Keratinocyte (primary cell): ENCODE data around the gene NDUFS6. TPM values are rescaled to one million over a fixed set of nuclear protein-coding genes. Genes with fewer than 3 reads are reported as not detected.

Source experiments
- DNase-seq: peaks from one replicate; pipeline ENCODE4 v3.0.0-alpha.2; 2011; ENCODE audit warnings: low read depth, missing footprints, low spot score
- FAIRE-seq: peaks from 2 replicates; lab custom pipeline; 2011; peaks lifted over from hg19 to GRCh38; lab: Jason Lieb, UNC
- H2AFZ ChIP-seq: 2 replicates; pipeline ENCODE4 v1.6.0; 2012; ENCODE audit warnings: low read length, control low read depth, inconsistent platforms; ENCODE audit not compliant: control insufficient read depth
- H3K27ac ChIP-seq: 2 replicates; pipeline ENCODE4 v1.5.1; 2011; ENCODE audit warnings: low read length; ENCODE audit not compliant: control insufficient read depth, insufficient read depth
- H3K27me3 ChIP-seq: 3 replicates; pipeline ENCODE4 v1.6.0; 2011; ENCODE audit warnings: low read length; ENCODE audit not compliant: control insufficient read depth, insufficient read depth; ENCODE audit errors: extremely low read depth
- H3K36me3 ChIP-seq, 2 experiments: 2 replicates in 1 of 2; 3 replicates in 1 of 2; pipeline ENCODE4 v1.5.1; 2011; ENCODE audit warnings: low read length in 2 of 2, mild to moderate bottlenecking in 1 of 2; ENCODE audit not compliant: control insufficient read depth in 2 of 2, insufficient read depth in 2 of 2; ENCODE audit errors: extremely low read depth in 1 of 2
- H3K4me1 ChIP-seq: 3 replicates; pipeline ENCODE4 v1.5.1; 2011; ENCODE audit warnings: low read length; ENCODE audit not compliant: control insufficient read depth, insufficient read depth; ENCODE audit errors: extremely low read depth
- H3K4me2 ChIP-seq: 3 replicates; pipeline ENCODE4 v1.6.0; 2011; ENCODE audit warnings: low read depth, low read length; ENCODE audit not compliant: control insufficient read depth, insufficient read depth; ENCODE audit errors: extremely low read depth
- H3K4me3 ChIP-seq, 3 experiments: fragments of 200-600 bp in 1 of 3; sonication (generic) in 1 of 3; 2 replicates in 2 of 3; 3 replicates in 1 of 3; pipeline ENCODE4 v1.5.1; 2011 to 2016; ENCODE audit warnings: low read length in 3 of 3, mild to moderate bottlenecking in 3 of 3, control low read depth in 2 of 3, inconsistent platforms in 1 of 3, low read depth in 1 of 3, mixed read lengths in 1 of 3, mixed run types in 1 of 3, moderate library complexity in 1 of 3; ENCODE audit not compliant: control insufficient read depth in 2 of 3, insufficient read depth in 2 of 3; ENCODE audit errors: extremely low read depth in 1 of 3
- H3K79me2 ChIP-seq: 2 replicates; pipeline ENCODE4 v1.6.0; 2012; ENCODE audit warnings: low read length; ENCODE audit not compliant: control insufficient read depth, insufficient read depth
- H3K9ac ChIP-seq: 3 replicates; pipeline ENCODE4 v1.6.0; 2011; ENCODE audit warnings: low read length; ENCODE audit not compliant: control insufficient read depth, insufficient read depth; ENCODE audit errors: extremely low read depth
- H3K9me1 ChIP-seq: 3 replicates; pipeline ENCODE4 v1.6.0; 2011; ENCODE audit warnings: low read length; ENCODE audit not compliant: control insufficient read depth, insufficient read depth; ENCODE audit errors: extremely low read depth
- H3K9me3 ChIP-seq: 2 replicates; pipeline ENCODE4 v1.5.1; 2012; ENCODE audit warnings: low read depth, low read length; ENCODE audit not compliant: control insufficient read depth
- H4K20me1 ChIP-seq: 3 replicates; pipeline ENCODE4 v1.6.0; 2011; ENCODE audit warnings: low read length; ENCODE audit not compliant: control insufficient read depth, insufficient read depth; ENCODE audit errors: extremely low read depth
- EZH2 ChIP-seq: IDR thresholded peaks from one replicate; pipeline ENCODE4 v1.6.1; 2012; ENCODE audit warnings: inconsistent platforms, mild to moderate bottlenecking, low read length, moderate library complexity
- dilution Hi-C: fragments of 300-500 bp; cut with MboI; formaldehyde crosslinking; loops from one replicate; pipeline ENCODE4 v1.7.0; 2020; ENCODE audit warnings: low sequenced_read_pairs; ENCODE audit not compliant: extremely low pct_ligation_motif_present
- polyA plus RNA-seq, 5 experiments: library from polyadenylated mRNA; depleted of rRNA in 3 of 5; stranded (reverse) in 3 of 5; stranded (forward) in 1 of 5; unstranded in 1 of 5; fragments of >200 nt; gene quantifications; 1 replicate in 1 of 5; 2 replicates in 3 of 5; 3 replicates in 1 of 5; pipeline versions ENCODE4 v1.2.1 to v1.2.3, GENCODE V29; 2011 to 2012; ENCODE audit warnings: missing spikeins in 2 of 5, low read depth in 1 of 5, low replicate concordance in 1 of 5
- TF ChIP-seq, protein P1 (sequence below), 3 experiments: IDR thresholded peaks in 1 of 3; conservative IDR thresholded peaks in 1 of 3; optimal IDR thresholded peaks in 1 of 3; 2 replicates in 2 of 3; 3 replicates in 1 of 3; pipeline versions ENCODE3 to v1.5.1; 2011; ENCODE audit warnings: low read length in 3 of 3, mild to moderate bottlenecking in 3 of 3, moderate library complexity in 2 of 3, control low read depth in 1 of 3, inconsistent platforms in 1 of 3; ENCODE audit not compliant: insufficient read depth in 2 of 3; ENCODE audit errors: extremely low read depth in 1 of 3

Gene NDUFS6
- polyA plus RNA-seq, 1 donor (not counting 4 experiments of a cell fraction or from before 2014, with no cell fraction given): 66.3 TPM

DNA sequence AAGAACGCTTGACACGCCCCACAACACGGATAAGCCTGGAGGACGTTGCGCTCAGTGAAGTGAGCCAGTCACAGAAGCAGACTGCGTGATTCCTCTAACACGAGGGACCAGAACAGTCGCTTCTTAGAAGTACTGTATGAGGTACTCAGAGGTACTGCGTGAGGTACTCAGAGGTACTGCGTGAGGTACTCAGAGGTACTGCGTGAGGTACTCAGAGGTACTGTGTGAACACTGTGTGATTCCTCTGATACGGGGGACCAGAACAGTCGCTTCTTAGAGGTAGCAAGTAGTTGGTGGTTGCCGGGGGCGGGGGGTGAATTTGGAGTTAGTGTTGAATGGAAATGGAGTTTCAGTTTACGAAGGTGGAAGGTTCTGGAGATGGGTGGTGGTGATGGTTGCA, 5.8 kb downstream of the NDUFS6 start:
- Histone ChIP-seq H3K9me3 (peaks cover 4% of the 10 kb centered on the region), H3K4me2 (no peak overlapping the region), H3K4me3 (no peak overlapping the region), H3K79me2 (peaks cover 88% of the 10 kb centered on the region), H3K9me1 (no peaks in the 10 kb centered on the region), H3K36me3 (peaks cover 32 to 72% of the 10 kb centered on the region in 2 experiments), H3K9ac (no peak overlapping the region), H3K4me1 (peaks cover 13% of the 10 kb centered on the region), H3K27me3 (no peaks in the 10 kb centered on the region), H4K20me1 (no peaks in the 10 kb centered on the region), H3K27ac (no peak overlapping the region), H2AFZ (no peak overlapping the region)
- TF ChIP-seq, protein P1, sequence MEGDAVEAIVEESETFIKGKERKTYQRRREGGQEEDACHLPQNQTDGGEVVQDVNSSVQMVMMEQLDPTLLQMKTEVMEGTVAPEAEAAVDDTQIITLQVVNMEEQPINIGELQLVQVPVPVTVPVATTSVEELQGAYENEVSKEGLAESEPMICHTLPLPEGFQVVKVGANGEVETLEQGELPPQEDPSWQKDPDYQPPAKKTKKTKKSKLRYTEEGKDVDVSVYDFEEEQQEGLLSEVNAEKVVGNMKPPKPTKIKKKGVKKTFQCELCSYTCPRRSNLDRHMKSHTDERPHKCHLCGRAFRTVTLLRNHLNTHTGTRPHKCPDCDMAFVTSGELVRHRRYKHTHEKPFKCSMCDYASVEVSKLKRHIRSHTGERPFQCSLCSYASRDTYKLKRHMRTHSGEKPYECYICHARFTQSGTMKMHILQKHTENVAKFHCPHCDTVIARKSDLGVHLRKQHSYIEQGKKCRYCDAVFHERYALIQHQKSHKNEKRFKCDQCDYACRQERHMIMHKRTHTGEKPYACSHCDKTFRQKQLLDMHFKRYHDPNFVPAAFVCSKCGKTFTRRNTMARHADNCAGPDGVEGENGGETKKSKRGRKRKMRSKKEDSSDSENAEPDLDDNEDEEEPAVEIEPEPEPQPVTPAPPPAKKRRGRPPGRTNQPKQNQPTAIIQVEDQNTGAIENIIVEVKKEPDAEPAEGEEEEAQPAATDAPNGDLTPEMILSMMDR (optimal IDR thresholded peaks at IDR 0.05 in 1 of 3, IDR thresholded peaks at IDR 0.05 in 1 of 3, conservative IDR thresholded peaks at IDR 0.05 in 1 of 3; ENCODE audit: extremely low read depth in 1 of 3, insufficient read depth in 2 of 3, low read length in 3 of 3): no peak
- no peak for DNase-seq
- FAIRE-seq: no peak
- dilution Hi-C loops: no loop called here

DNA sequence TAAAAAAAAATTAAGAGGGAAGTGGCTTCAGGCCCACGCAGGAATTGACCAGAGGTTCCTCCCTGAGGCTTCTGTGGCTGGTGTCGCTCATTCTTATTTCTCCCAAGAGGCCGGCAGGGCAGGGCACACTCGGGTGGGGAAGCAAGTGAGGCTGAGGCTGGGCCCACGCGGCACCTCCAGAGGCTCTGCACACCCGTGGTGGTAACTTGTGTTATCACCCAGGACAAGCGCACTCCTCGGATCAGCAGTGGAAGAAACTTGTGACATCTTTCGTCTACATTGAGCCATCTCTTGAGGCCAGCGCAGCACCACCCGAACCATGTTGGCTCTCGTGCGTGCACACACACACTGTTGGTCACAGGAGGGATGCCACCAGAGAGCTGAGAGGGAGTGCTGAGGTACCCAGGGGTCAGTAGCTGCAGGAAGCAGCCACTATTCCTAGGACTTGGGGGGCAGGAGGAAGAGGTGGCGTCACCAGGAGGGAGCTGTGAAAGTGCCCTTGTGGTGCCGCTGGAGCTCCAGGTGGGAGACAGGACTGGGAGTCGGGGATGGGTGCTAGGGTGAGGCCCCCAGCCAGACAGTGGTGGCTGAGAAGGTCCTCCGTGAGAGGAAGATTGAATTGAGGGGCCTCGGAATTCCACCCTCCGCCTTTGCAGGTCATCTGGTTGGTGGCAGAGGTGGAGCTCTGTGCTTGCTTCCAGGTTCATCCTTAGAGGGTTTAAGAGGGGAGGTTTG, 6.4 kb downstream of the NDUFS6 start:
- H3K4me3 ChIP-seq: no peak overlapping the region
- H3K4me2 ChIP-seq: no peak overlapping the region
- no peaks in the 10 kb centered on the region for H4K20me1 ChIP-seq
- DNase-seq: no peak
- H3K4me1 ChIP-seq: peaks cover 13% of the 10 kb centered on the region
- dilution Hi-C loops: no loop called here
- no peak overlapping the region for H2AFZ ChIP-seq
- peaks cover 4% of the 10 kb centered on the region for H3K9me3 ChIP-seq
- H3K27me3 ChIP-seq: no peaks in the 10 kb centered on the region
- peaks cover 87% of the 10 kb centered on the region for H3K79me2 ChIP-seq
- FAIRE-seq: no peak
- peak overlapping the region; percentile 7 for H3K27ac ChIP-seq
- TF ChIP-seq, protein P1 (optimal IDR thresholded peaks at IDR 0.05 in 1 of 3, IDR thresholded peaks at IDR 0.05 in 1 of 3, conservative IDR thresholded peaks at IDR 0.05 in 1 of 3; ENCODE audit: extremely low read depth in 1 of 3, insufficient read depth in 2 of 3, low read length in 3 of 3): no peak
- TF ChIP-seq EZH2: no peak
- no peaks in the 10 kb centered on the region for H3K9me1 ChIP-seq
- peaks cover 36 to 74% of the 10 kb centered on the region in 2 experiments for H3K36me3 ChIP-seq
- H3K9ac ChIP-seq: no peak overlapping the region
